SK-N-SH treated with all-trans-retinoic acid at 6 μM for 48 hours (cell line): ENCODE results near the gene FRMD1.

ENCODE experiments used
- BACH2 ChIP-seq: fragments of 250-450 bp; sonication (Bioruptor Pico); IDR thresholded peaks from 2 replicates; pipeline ENCODE4 v1.9.0; 2021; ENCODE audit warnings: mild to moderate bottlenecking, borderline replicate concordance
- CSDC2 ChIP-seq: fragments of 250-450 bp; sonication (Bioruptor Pico); IDR thresholded peaks from 2 replicates; pipeline ENCODE4 v1.5.0; 2020; ENCODE audit warnings: mild to moderate bottlenecking, moderate library complexity
- OSR1 ChIP-seq: fragments of 250-450 bp; sonication (Bioruptor Pico); IDR thresholded peaks from 2 replicates; pipeline ENCODE4 v1.8.0; 2022; ENCODE audit warnings: moderate library complexity, mild to moderate bottlenecking, inconsistent platforms
- PATZ1 ChIP-seq: fragments of 250-450 bp; sonication (Bioruptor Pico); IDR thresholded peaks from 2 replicates; pipeline ENCODE4 v1.8.0; 2020; ENCODE audit warnings: mild to moderate bottlenecking, moderate library complexity, borderline replicate concordance

DNA sequence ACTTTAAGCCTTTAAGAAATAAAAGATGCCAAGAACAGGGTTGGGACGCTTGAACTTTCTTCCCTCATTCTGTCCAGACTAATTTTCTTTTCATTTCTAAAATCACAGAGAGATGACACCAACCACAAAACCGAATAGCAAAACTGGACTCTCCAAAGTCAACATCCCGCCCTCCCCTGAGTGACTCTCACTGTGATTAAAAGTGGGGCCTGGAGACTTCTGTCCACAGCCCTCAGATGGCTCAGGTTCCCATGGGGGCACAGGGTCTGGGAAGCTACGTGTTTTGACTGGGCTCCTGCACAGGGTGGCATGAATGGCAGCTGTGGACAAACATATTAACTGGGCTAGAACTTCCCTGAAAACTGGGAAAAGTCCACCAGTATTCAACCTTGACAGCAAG lies 6.3 kb downstream of the FRMD1 start:
- TF ChIP-seq PATZ1 (CRISPR knock-in tag), result no peak
- no peak for TF ChIP-seq BACH2 (CRISPR knock-in tag)
- TF ChIP-seq OSR1, result no peak
- TF ChIP-seq CSDC2 (CRISPR knock-in tag), result no peak
